GM19239 (cell line): Measurements from ENCODE around the gene SLC44A5.
"Not testable (repeated sequence)": the region's sequence is repeated elsewhere in the genome, so short reads cannot be mapped to it uniquely, and the experiment has no call there.

ENCODE experiments used
- DNase-seq: peaks from one replicate; pipeline ENCODE4 v3.0.0; 2011; ENCODE audit warnings: low spot score; ENCODE audit not compliant: insufficient read length
- FAIRE-seq: peaks from 2 replicates; lab custom pipeline; 2011; peaks lifted over from hg19 to GRCh38; lab: Jason Lieb, UNC

SLC44A5 gene

DNA sequence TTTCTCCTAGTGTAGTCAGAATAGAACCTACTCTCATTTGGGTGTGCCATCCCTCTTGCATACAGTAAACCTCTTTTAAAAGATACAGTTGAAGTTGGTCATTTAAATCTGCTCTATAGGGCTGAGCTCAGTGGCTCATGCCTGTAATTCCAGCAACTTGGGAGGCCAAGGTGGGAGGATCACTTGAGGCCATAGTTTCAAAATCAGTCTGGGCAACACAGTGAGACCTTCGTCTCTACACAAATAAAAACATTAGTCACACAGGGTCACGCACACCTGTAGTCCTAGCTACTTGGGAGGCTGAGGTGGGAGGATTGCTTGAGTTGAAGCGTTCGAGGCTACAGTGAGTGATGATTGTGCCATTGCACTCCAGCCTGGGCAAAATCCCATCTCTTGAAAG, 292.9 kb downstream of the SLC44A5 start:
- FAIRE-seq (no peak), DNase-seq (no peak)

DNA sequence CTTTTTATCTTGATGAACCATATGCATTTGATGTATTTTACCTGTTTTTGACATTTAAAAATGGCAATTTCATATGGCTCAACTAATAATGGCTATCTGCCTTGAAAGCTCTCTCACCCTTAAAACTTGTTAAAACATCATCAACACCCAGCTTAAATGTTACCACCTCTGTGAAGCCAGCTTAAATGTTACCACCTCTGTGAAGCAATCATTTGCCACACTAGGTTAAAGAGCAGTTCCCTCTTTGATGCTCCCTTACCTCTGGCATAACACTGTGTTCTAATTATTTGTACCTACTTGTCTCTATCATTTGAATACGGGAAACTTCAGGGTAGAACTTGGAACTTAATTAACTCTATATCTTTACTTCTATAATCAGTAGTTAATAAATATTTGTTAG, 294.7 kb downstream of the SLC44A5 start:
- FAIRE-seq = no peak
- DNase-seq = no peak

DNA sequence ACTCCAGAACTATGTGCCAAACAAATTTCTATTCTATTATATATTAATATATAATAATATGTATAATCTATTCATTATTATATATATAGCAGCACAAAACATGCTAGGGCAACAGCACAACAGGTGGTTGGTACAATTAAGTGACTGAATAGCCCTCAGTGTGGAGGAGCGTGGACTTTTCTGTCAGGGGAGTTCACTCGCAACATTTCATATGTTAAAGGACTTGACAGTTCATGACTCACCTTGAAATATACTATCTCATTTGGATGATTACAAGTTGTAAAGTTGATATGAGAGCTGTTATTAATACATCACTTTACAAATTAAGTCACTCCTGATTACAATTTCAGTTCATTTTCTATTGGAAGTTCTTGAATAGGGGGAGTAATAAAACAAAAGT, 298.3 kb downstream of the SLC44A5 start:
- FAIRE-seq (no peak), DNase-seq (no peak)

DNA sequence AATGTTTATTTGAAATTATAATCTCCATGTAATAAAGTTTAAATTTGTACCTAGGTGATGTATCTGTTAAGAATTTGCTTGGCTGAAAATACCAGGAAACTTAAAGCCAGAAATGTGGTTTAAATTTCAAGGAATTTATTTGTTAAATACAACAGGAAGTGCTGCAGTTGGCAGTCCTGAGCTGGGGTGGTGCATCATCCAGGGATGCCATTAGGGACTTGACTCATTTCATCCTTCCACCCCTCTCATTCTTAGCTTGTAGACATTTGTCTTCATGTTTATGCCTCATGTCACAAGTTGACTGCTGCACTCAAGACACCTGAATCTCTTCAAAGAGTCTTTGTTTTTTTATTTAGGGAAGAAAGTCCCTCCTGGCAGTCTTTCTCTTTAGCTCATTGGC, 300.8 kb downstream of the SLC44A5 start:
- FAIRE-seq (no peak), DNase-seq (no peak)

DNA sequence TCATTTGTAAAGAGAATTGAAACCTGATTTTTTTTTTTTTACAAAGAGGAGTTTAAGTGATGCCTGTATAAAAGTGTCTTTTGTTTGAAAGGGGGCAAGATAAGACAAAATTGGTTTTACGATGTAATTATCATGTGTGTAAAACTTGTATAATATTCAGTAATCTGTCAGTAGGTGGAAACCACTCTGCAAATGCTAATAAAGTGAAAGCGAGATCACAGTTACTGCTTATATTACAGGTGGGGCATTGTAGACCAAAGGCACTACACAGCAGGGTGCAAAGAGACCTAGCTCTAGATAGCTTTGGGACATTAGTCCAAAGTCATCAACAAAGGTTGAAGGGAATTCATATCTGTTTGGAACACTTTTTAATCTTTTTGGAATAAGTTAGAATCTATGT, 302.5 kb downstream of the SLC44A5 start:
- FAIRE-seq (no peak), DNase-seq (no peak)

DNA sequence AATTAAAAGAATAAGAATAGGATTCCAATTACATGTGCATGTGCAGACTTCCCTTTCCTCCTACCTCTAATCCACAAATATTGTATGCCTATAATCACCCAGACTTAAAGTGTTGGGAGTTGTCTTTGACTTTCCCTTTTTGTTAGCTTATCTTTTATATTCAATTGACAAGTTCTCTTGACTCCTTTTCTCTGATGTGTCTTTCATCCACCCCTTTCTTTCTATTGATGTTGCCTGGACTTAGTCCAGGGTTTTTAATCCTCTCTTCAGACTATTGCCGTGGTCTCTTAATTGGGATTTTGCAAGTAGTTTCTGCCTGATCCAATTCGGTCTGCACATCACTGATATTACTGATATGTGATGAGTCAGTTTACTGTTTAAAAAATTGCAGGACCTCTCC, 305.9 kb downstream of the SLC44A5 start:
- DNase-seq (no peak), FAIRE-seq (no peak)

DNA sequence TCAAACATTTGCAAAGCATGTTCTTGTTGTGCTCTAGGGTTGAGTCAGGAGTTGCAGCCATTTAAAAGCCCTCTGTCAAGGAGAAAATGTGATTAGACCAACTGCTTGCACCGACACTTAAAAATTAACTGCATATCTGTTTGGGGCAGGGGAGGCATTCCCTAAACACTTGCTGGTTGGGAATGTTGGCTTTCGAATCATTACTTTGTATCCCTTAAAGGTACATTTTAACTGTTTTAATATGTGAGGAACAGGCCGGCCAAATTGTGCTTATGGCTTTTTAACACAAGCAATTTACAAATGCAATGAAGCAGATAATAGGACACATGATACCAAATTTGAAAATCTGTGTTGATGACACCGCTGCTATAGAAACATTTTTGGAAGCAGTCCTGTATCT, 317.6 kb downstream of the SLC44A5 start:
- no peak for DNase-seq

DNA sequence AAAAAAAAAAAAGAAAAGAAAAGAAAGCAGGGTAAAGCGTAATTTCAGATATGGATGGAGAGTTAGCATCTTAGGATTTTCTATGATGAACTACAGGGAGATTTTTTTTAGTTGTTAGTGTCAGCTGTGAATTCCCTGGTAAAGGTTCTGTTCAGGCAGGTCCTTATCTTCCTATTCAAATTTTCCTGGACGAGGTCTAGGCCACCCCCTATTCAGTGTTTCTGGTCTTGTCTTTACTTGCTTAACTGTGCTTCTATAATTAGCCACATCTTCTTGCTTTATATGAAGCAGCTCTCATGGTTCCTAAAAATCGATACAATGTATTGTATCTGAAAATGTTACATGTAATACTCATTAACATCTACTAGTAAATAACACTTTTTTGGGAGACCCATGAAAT, 318.9 kb downstream of the SLC44A5 start:
- FAIRE-seq = no peak
- no peak for DNase-seq

More for the DNA sequence above, 317.6 kb downstream of the SLC44A5 start:
- no peak for FAIRE-seq

DNA sequence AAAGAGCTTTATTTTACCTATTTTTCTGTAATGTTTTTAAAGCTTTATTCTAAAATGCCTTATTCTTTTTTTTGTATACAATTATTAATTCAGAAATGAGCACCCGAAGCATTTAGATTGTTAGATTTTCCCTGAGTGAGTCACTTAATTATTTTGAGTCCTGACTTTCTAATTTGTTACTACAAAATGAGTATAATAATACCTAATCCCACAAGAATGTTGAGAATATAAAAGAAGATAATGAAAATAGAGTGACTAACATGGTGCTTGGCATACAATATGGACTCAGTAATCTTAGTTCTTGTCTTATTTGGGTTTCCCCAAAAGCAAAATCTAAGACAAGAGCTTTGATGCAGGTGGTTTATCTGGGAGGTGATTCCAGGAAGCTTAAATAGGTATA, 334.5 kb downstream of the SLC44A5 start:
- DNase-seq (no peak), FAIRE-seq (no peak)

DNA sequence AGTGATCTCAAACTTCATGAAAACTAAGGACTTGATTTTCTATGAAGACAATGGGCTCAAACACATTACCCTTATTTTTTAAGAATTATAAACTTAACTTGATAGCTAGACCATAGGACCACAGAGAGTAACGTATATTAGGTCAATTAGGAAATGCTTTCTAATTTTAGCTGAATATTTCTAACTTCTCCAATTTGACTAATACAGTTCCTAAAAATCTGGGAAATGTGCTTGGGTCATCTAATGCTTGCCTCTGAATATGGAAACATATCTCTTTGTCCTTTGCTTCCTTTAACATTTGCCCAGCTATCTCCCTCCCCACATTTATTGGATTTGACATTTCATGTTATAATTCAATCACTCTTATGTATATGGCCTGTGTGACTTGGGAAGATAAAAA, 335.3 kb downstream of the SLC44A5 start:
- DNase-seq = no peak
- no peak for FAIRE-seq

DNA sequence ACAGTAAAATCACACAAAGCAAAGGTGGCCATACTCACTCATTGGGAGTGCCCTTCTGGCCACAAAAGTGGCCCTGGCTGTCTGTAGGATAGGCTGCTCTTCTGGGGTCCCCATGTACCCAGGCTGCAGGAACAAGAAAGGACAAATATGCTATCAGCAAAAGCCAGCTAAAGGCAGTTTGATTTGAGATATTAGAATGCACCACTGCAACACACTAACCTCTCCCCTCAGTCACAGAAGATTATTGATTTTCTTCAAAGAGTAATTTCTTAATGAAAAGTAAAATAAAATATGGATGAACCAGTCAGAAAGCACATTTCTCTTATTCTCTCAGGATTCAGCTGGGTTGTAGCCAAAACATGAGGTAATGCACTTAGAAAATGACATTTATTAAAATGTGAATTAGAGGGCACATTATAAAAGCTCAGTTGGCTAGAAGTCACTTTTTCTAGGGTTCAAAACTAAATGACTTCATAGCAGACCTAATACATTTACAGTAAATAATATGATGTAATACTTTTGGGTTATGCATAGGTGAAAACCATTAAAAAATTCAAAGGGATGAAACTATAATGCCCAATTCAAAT, 335.9 kb downstream of the SLC44A5 start:
- DNase-seq (no peak), FAIRE-seq (no peak)

DNA sequence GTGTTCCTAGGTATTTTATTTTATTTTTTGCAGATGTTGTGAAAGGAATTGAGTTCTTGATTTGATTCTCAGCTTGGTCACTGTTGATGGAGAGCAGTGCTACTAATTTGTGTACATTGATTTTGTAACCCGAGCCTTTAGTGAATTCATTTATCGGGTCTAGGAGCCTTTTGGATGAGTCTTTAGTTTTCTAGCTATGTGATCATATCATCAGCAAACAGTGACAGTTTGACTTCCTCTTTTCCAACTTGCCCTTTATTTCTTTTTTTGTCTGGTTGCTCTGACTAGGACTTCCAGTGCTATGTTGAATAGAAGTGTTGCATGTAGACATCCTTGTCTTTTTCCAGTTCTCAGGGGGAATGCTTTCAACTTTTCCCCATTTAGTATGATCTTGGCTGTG, 337.8 kb downstream of the SLC44A5 start:
- no peak for DNase-seq
- FAIRE-seq = no peak

DNA sequence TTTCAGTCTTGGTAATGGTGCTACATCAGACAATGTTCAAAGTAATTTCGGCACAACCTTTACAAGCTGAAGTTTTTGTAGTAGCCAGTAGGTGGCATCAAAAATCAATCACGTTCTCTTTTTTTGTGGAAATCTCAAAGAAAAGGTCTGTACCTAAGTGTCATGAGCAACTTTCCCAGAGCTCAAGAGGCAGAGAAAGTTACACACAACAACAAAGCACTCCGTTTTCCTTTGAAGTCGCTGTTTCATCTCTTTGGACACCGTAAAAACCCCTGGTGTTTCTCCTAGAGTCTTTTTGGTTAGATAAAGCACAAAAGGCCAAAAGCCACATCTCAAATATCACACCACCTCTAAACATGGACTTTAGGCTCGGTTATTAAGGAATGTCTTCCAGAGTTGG, 345.1 kb downstream of the SLC44A5 start:
- FAIRE-seq (peak; percentile 84), DNase-seq (no peak)

DNA sequence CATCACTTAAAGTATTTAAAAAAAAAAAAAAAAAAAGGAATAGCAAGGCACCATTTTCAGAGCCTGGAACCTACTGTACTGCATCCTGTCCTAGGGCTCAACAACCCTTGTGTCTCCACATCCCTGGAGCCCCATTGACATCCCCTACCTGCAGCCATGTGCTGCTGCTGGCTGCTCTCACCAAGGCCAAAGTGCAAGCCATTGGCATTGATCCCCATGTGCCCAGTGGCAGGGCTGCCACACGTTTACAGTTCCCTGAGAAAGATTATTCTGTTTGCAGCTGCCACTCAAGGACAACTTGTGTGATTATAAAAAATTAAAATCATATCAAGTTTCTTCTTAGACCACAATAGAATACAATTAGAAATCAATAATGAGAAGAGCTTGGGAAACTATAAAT, 346.8 kb downstream of the SLC44A5 start:
- no peak for FAIRE-seq

DNA sequence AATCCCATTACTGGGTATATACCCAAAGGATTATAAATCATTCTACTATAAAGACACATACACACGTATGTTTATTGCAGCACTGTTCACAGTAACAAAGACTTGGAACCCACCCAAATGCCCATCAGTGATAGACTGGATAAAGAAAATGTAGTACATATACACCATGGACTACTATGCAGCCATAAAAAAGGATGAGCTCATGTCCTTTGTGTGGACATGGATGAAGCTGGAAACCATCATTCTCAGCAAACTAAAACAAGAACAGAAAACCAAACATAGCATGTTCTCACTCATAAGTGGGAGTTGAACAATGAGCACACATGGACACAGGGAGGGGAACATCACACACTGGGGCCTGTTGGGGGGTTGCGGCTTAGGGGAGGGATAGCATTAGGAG, 347.3 kb downstream of the SLC44A5 start:
- FAIRE-seq, DNase-seq: not testable (repeated sequence)

More for the DNA sequence above, 346.8 kb downstream of the SLC44A5 start:
- no peak for DNase-seq

DNA sequence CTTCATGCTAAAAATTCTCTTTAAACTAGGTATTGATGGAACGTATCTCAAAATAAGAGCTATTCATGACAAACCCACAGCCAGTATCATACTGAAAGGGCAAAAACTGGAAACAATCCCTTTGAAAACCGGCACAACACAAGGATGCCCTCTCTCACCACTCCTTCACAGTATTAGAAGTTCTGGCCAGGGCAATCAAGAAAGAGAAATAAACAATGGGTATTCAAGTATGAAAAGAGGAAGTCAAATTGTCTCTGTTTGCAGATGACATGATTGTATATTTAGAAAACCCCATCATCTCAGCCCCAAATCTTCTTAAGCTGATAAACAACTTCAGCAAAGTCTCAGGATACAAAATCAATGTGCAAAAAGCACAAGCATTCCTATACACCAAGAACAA, 349.0 kb downstream of the SLC44A5 start:
- FAIRE-seq, DNase-seq: not testable (repeated sequence)

DNA sequence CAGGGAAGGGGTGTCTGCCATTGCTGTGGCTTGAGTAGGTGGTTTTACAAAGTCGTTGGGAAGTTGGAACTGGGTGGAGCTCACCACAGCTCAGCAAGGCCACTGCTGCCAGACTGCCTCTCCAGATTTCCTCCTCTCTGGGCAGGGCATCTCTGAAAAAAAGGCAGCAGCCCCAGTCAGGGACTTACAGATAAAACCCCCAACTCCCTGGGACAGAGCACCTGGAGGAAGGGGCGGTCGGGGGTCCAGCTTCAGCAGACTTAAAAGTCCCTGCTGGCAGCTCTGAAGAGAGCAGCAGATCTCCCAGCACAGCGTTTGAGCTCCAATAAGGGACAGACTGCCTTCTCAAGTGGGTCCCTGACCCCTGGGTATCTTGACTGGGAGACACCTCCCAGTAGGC, 352.6 kb downstream of the SLC44A5 start:
- FAIRE-seq (no peak), DNase-seq (no peak)

DNA sequence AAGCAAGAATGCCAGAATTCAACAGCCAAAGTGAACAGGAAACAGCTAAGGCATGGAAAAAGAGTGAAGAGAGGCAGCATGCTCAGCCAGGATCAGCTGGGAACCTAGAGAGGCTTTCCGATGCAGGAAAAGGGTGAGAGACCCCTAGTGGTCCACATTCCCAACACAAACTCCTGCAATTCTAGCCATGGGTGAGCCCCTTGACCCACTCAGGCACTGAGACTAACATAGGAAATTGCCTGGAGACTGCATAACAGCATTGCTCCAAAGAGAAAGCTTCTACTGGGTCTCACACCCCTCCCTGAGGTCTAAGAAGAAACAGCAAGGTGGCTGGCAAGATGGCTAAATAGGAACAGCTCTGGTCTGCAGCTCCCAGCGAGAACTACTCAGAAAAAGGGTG, 353.5 kb downstream of the SLC44A5 start:
- DNase-seq (no peak), FAIRE-seq (no peak)

DNA sequence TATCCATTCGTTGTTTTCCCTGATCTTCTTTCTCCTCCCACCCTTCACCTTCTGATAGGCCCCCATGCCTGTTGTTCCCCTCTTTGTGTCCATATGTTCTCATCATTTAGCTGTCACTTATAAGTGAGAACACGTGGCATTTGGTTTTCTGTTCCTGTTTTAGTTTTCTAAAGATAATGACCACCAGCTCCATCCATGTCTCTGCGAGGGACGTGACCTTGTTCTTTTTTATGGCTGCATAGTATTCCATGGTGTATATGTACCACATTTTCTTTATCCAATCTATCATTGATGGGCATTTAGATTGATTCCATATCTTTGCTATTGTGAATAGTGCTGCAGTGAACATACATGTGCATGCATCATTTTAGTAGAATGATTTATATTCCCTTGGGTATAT, 360.8 kb downstream of the SLC44A5 start:
- FAIRE-seq, DNase-seq: not testable (repeated sequence)

DNA sequence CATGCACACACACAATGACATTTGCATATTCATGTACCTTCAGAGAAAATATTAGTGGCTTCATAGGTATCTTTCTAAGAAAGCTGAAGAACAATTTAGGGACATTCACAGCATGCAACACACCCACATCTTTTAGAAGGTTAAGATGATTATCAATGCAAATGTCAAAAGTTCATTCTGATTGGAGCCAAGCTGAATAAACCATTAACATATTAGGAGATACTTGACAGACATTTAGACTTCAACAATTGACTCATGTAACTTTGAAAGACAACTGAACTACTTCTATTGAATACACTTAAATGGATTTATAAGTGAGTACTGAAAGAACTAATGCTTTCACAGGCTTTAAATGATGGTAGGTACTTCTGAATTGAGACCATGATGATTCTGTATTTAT, 365.7 kb downstream of the SLC44A5 start:
- no peak for FAIRE-seq

DNA sequence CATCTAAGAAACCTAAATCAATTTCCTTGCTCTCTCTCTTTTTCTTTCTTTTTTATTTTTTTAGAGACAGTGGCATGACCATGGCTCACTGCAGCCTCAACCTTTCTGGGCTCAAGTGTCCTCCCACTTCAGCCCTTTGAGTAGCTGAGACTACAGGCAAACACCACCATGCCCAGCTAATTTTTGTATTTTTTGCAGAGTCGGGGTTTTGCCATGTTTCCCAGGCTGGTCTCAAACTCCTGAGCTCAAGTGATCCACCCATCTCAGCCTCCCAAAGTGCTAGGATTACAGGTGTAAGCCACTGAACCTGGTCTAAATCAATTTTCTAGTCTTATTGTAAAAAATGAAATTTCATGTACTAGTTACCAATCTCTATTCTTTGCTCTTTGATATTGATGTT, 367.8 kb downstream of the SLC44A5 start:
- FAIRE-seq (no peak), DNase-seq (no peak)

More for the DNA sequence above, 365.7 kb downstream of the SLC44A5 start:
- no peak for DNase-seq

DNA sequence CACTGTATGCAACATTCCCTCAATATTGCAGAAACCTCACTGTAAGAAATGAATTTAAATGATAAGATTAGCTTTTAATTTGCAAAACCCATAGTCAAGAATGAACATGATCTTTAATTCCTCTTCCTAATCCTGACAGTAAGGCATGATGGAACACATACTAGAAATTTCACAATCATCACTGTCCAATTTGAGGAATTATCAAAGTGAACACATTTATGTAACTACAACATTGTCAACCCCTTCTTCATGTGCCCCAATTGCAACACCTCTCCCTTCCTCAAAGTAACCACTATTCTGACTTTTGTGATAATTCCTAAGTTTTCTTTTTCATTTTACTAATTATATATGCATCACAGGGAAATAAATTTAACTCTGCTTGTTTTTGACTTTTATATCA, 373.6 kb downstream of the SLC44A5 start:
- DNase-seq (no peak), FAIRE-seq (no peak)

DNA sequence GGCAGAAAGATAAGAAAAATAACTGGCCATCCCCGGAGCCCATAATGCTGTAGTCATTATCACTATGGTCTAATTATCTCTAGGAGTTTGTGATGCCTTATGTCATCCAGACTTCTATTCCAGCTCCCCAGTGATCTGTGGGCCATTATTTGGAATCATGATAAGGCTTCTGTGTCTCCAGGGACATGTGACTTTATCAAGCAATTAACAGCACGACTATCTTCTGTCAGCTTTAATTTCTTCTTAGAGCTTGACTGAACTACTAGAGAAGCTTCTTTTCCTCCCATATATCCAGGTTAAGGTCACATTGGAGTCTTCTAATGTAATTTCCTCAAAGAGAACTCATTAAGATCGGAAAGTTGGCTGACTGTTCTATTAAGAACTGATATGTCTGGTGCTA, 376.4 kb downstream of the SLC44A5 start:
- FAIRE-seq = no peak
- no peak for DNase-seq
